Keratinocyte (primary cell): ENCODE measurements around the gene NUP205. TPM values are rescaled to one million over a fixed set of nuclear protein-coding genes. Genes with fewer than 3 reads are reported as not detected.

Experiments used
- DNase-seq: peaks from one replicate; pipeline ENCODE4 v3.0.0-alpha.2; 2011; ENCODE audit warnings: low read depth, missing footprints, low spot score
- FAIRE-seq: peaks from 2 replicates; lab custom pipeline; 2011; peaks lifted over from hg19 to GRCh38; lab: Jason Lieb, UNC
- H2AFZ ChIP-seq: 2 replicates; pipeline ENCODE4 v1.6.0; 2012; ENCODE audit warnings: low read length, control low read depth, inconsistent platforms; ENCODE audit not compliant: control insufficient read depth
- H3K27ac ChIP-seq: 2 replicates; pipeline ENCODE4 v1.5.1; 2011; ENCODE audit warnings: low read length; ENCODE audit not compliant: control insufficient read depth, insufficient read depth
- H3K27me3 ChIP-seq: 3 replicates; pipeline ENCODE4 v1.6.0; 2011; ENCODE audit warnings: low read length; ENCODE audit not compliant: control insufficient read depth, insufficient read depth; ENCODE audit errors: extremely low read depth
- H3K36me3 ChIP-seq, 2 experiments: 2 replicates in 1 of 2; 3 replicates in 1 of 2; pipeline ENCODE4 v1.5.1; 2011; ENCODE audit warnings: low read length in 2 of 2, mild to moderate bottlenecking in 1 of 2; ENCODE audit not compliant: control insufficient read depth in 2 of 2, insufficient read depth in 2 of 2; ENCODE audit errors: extremely low read depth in 1 of 2
- H3K4me1 ChIP-seq: 3 replicates; pipeline ENCODE4 v1.5.1; 2011; ENCODE audit warnings: low read length; ENCODE audit not compliant: control insufficient read depth, insufficient read depth; ENCODE audit errors: extremely low read depth
- H3K4me2 ChIP-seq: 3 replicates; pipeline ENCODE4 v1.6.0; 2011; ENCODE audit warnings: low read depth, low read length; ENCODE audit not compliant: control insufficient read depth, insufficient read depth; ENCODE audit errors: extremely low read depth
- H3K4me3 ChIP-seq, 3 experiments: fragments of 200-600 bp in 1 of 3; sonication (generic) in 1 of 3; 2 replicates in 2 of 3; 3 replicates in 1 of 3; pipeline ENCODE4 v1.5.1; 2011 to 2016; ENCODE audit warnings: low read length in 3 of 3, mild to moderate bottlenecking in 3 of 3, control low read depth in 2 of 3, inconsistent platforms in 1 of 3, low read depth in 1 of 3, mixed read lengths in 1 of 3, mixed run types in 1 of 3, moderate library complexity in 1 of 3; ENCODE audit not compliant: control insufficient read depth in 2 of 3, insufficient read depth in 2 of 3; ENCODE audit errors: extremely low read depth in 1 of 3
- H3K79me2 ChIP-seq: 2 replicates; pipeline ENCODE4 v1.6.0; 2012; ENCODE audit warnings: low read length; ENCODE audit not compliant: control insufficient read depth, insufficient read depth
- H3K9ac ChIP-seq: 3 replicates; pipeline ENCODE4 v1.6.0; 2011; ENCODE audit warnings: low read length; ENCODE audit not compliant: control insufficient read depth, insufficient read depth; ENCODE audit errors: extremely low read depth
- H3K9me1 ChIP-seq: 3 replicates; pipeline ENCODE4 v1.6.0; 2011; ENCODE audit warnings: low read length; ENCODE audit not compliant: control insufficient read depth, insufficient read depth; ENCODE audit errors: extremely low read depth
- H3K9me3 ChIP-seq: 2 replicates; pipeline ENCODE4 v1.5.1; 2012; ENCODE audit warnings: low read depth, low read length; ENCODE audit not compliant: control insufficient read depth
- H4K20me1 ChIP-seq: 3 replicates; pipeline ENCODE4 v1.6.0; 2011; ENCODE audit warnings: low read length; ENCODE audit not compliant: control insufficient read depth, insufficient read depth; ENCODE audit errors: extremely low read depth
- CTCF ChIP-seq, 3 experiments: IDR thresholded peaks in 1 of 3; conservative IDR thresholded peaks in 1 of 3; optimal IDR thresholded peaks in 1 of 3; 2 replicates in 2 of 3; 3 replicates in 1 of 3; pipeline versions ENCODE3 to v1.5.1; 2011; ENCODE audit warnings: low read length in 3 of 3, mild to moderate bottlenecking in 3 of 3, moderate library complexity in 2 of 3, control low read depth in 1 of 3, inconsistent platforms in 1 of 3; ENCODE audit not compliant: insufficient read depth in 2 of 3; ENCODE audit errors: extremely low read depth in 1 of 3
- EZH2 ChIP-seq: IDR thresholded peaks from one replicate; pipeline ENCODE4 v1.6.1; 2012; ENCODE audit warnings: inconsistent platforms, mild to moderate bottlenecking, low read length, moderate library complexity
- dilution Hi-C: fragments of 300-500 bp; cut with MboI; formaldehyde crosslinking; loops from one replicate; pipeline ENCODE4 v1.7.0; 2020; ENCODE audit warnings: low sequenced_read_pairs; ENCODE audit not compliant: extremely low pct_ligation_motif_present
- polyA plus RNA-seq, 5 experiments: library from polyadenylated mRNA; depleted of rRNA in 3 of 5; stranded (reverse) in 3 of 5; stranded (forward) in 1 of 5; unstranded in 1 of 5; fragments of >200 nt; gene quantifications; 1 replicate in 1 of 5; 2 replicates in 3 of 5; 3 replicates in 1 of 5; pipeline versions ENCODE4 v1.2.1 to v1.2.3, GENCODE V29; 2011 to 2012; ENCODE audit warnings: missing spikeins in 2 of 5, low read depth in 1 of 5, low replicate concordance in 1 of 5

NUP205 gene
- polyA plus RNA-seq, 1 donor (not counting 4 experiments of a cell fraction or from before 2014, with no cell fraction given), result 74.6 TPM

GRCh38 chr7:135536150-135536549 lies 21.6 kb upstream of the NUP205 start:
- no peak overlapping the region for H3K4me2 ChIP-seq
- FAIRE-seq (no peak), DNase-seq (no peak)
- H3K36me3 ChIP-seq, result no peaks in the 10 kb centered on the region
- no peaks in the 10 kb centered on the region for H4K20me1 ChIP-seq
- no peaks in the 10 kb centered on the region for H3K4me1 ChIP-seq
- no peak overlapping the region for H2AFZ ChIP-seq
- no peaks in the 10 kb centered on the region for H3K79me2 ChIP-seq
- dilution Hi-C loops, result no loop called here
- TF ChIP-seq CTCF (optimal IDR thresholded peaks at IDR 0.05 in 1 of 3, IDR thresholded peaks at IDR 0.05 in 1 of 3, conservative IDR thresholded peaks at IDR 0.05 in 1 of 3; ENCODE audit: extremely low read depth in 1 of 3, insufficient read depth in 2 of 3, low read length in 3 of 3) (no peak), EZH2 (no peak)
- H3K27me3 ChIP-seq, result no peaks in the 10 kb centered on the region
- H3K27ac ChIP-seq, result no peak overlapping the region
- no peak overlapping the region for H3K4me3 ChIP-seq
- no peaks in the 10 kb centered on the region for H3K9me1 ChIP-seq
- no peak overlapping the region for H3K9ac ChIP-seq
- H3K9me3 ChIP-seq, result no peaks in the 10 kb centered on the region

- dilution Hi-C loops, result no loop called here
- no peak overlapping the region for H3K9ac ChIP-seq
- FAIRE-seq, result no peak
These were observed 20.3 kb upstream of the NUP205 start for GRCh38 chr7:135537453-135537852.

More at GRCh38 chr7:135537453-135537852, 20.3 kb upstream of the NUP205 start:
- Histone ChIP-seq H3K4me2 (no peak overlapping the region), H3K27ac (no peak overlapping the region), H3K27me3 (no peaks in the 10 kb centered on the region), H4K20me1 (no peaks in the 10 kb centered on the region), H2AFZ (no peak overlapping the region), H3K4me3 (no peak overlapping the region), H3K9me1 (no peaks in the 10 kb centered on the region), H3K36me3 (no peaks in the 10 kb centered on the region), H3K4me1 (no peaks in the 10 kb centered on the region), H3K9me3 (no peaks in the 10 kb centered on the region), H3K79me2 (no peaks in the 10 kb centered on the region)
- no peak for DNase-seq
- TF ChIP-seq CTCF (optimal IDR thresholded peaks at IDR 0.05 in 1 of 3, IDR thresholded peaks at IDR 0.05 in 1 of 3, conservative IDR thresholded peaks at IDR 0.05 in 1 of 3; ENCODE audit: extremely low read depth in 1 of 3, insufficient read depth in 2 of 3, low read length in 3 of 3), result no peak
- TF ChIP-seq EZH2, result no peak
